Endothelial cell of umbilical vein (primary cell): Measurements from ENCODE around the gene AHRR. TPM values are rescaled to one million over a fixed set of nuclear protein-coding genes. Genes with fewer than 3 reads are reported as not detected.

ENCODE experiments used
- BruUV-seq: library from RNA; stranded (reverse); fragments of 400-500 nt; replicated peaks from 2 replicates; lab custom pipeline; 2021; lab: Mats Ljungman, UMichigan
- CTCF ChIA-PET: fragments of 300-600, 350-600 bp; sonication (Branson Sonifier 250); formaldehyde crosslinking; loops from one replicate; lab custom pipeline; 2021; ENCODE audit warnings: antibody characterized with exemption, inconsistent platforms; lab: Charles Lee
- POLR2A ChIA-PET: fragments of 300-600, 350-600 bp; sonication (Branson Sonifier 250); formaldehyde crosslinking; loops from one replicate; lab custom pipeline; 2021; ENCODE audit warnings: antibody characterized with exemption, inconsistent platforms; lab: Charles Lee
- DNase-seq: peaks from one replicate; pipeline ENCODE4 v3.0.0-alpha.2; 2011; ENCODE audit warnings: low read depth, low spot score
- FAIRE-seq: peaks from 2 replicates; lab custom pipeline; 2011; peaks lifted over from hg19 to GRCh38; lab: Jason Lieb, UNC
- H2AFZ ChIP-seq: 2 replicates; pipeline ENCODE4 v1.6.0; 2012; ENCODE audit warnings: low read depth, low read length, control low read depth, inconsistent platforms
- H3K27ac ChIP-seq: 2 replicates; pipeline ENCODE4 v1.5.1; 2011; ENCODE audit warnings: low read depth, mild to moderate bottlenecking, control low read depth, low read length, moderate library complexity; ENCODE audit not compliant: insufficient read depth
- H3K27me3 ChIP-seq, 2 experiments: 2 replicates each; pipeline versions ENCODE4 v1.6.0 to v1.6.1; 2011; ENCODE audit warnings: low read length in 2 of 2, mixed read lengths in 1 of 2; ENCODE audit not compliant: control insufficient read depth in 2 of 2, insufficient read depth in 2 of 2
- H3K36me3 ChIP-seq, 2 experiments: 2 replicates in 1 of 2; 3 replicates in 1 of 2; pipeline ENCODE4 v1.5.1; 2011; ENCODE audit warnings: low read length in 2 of 2, mild to moderate bottlenecking in 1 of 2, moderate library complexity in 1 of 2; ENCODE audit not compliant: control insufficient read depth in 2 of 2, insufficient read depth in 2 of 2; ENCODE audit errors: extremely low read depth in 1 of 2
- H3K4me1 ChIP-seq: 3 replicates; pipeline ENCODE4 v1.5.1; 2011; ENCODE audit warnings: mild to moderate bottlenecking, low read length; ENCODE audit not compliant: control insufficient read depth, insufficient read depth; ENCODE audit errors: extremely low read depth
- H3K4me2 ChIP-seq: 2 replicates; pipeline ENCODE4 v1.6.1; 2011; ENCODE audit warnings: low read length, control low read depth, mixed read lengths; ENCODE audit not compliant: insufficient read depth
- H3K4me3 ChIP-seq, 3 experiments: fragments of 200-600 bp in 1 of 3; sonication (generic), shearing (Covaris generic) in 1 of 3; replicated peaks in 1 of 3; 2 replicates each; pipeline ENCODE4 v1.5.1; 2011 to 2016; ENCODE audit warnings: control low read depth in 3 of 3, low read length in 3 of 3, mild to moderate bottlenecking in 2 of 3, inconsistent platforms in 1 of 3, low read depth in 1 of 3, moderate library complexity in 1 of 3; ENCODE audit not compliant: insufficient read depth in 1 of 3
- H3K79me2 ChIP-seq: 2 replicates; pipeline ENCODE4 v1.6.0; 2012; ENCODE audit warnings: low read length, inconsistent platforms; ENCODE audit not compliant: control insufficient read depth, insufficient read depth
- H3K9ac ChIP-seq: replicated peaks from 2 replicates; pipeline ENCODE3; 2011; ENCODE audit warnings: low read length, control low read depth; ENCODE audit not compliant: insufficient read depth; ENCODE audit errors: extremely low read depth
- H3K9me1 ChIP-seq: replicated peaks from 3 replicates; pipeline ENCODE4 v1.6.0; 2011; ENCODE audit warnings: mild to moderate bottlenecking, low read length; ENCODE audit not compliant: control insufficient read depth, insufficient read depth; ENCODE audit errors: extremely low read depth
- H3K9me3 ChIP-seq: replicated peaks from 2 replicates; pipeline ENCODE4 v1.5.1; 2012; ENCODE audit warnings: low read length, inconsistent platforms; ENCODE audit not compliant: control insufficient read depth, insufficient read depth
- H4K20me1 ChIP-seq: replicated peaks from 2 replicates; pipeline ENCODE3; 2011; ENCODE audit warnings: mild to moderate bottlenecking, low read length; ENCODE audit not compliant: control insufficient read depth, insufficient read depth; ENCODE audit errors: extremely low read depth
- CTCF ChIP-seq, 2 donors: IDR thresholded peaks; 1 replicate in 1 of 2; 2 replicates in 1 of 2; pipeline ENCODE4 v1.5.1; 2011; ENCODE audit warnings: low read length in 2 of 2, mild to moderate bottlenecking in 2 of 2, moderate library complexity in 2 of 2, control low read depth in 1 of 2, inconsistent platforms in 1 of 2, low read depth in 1 of 2; ENCODE audit not compliant: insufficient read depth in 1 of 2; ENCODE audit errors: extremely low read depth in 1 of 2
- EZH2 ChIP-seq: IDR thresholded peaks from 2 replicates; pipeline ENCODE4 v1.6.1; 2012; ENCODE audit warnings: borderline replicate concordance, low read depth, mild to moderate bottlenecking, moderate library complexity, low read length, inconsistent platforms; ENCODE audit not compliant: severe bottlenecking
- FOS ChIP-seq: IDR thresholded peaks from 2 replicates; pipeline ENCODE4 v1.6.1; 2011; ENCODE audit warnings: mild to moderate bottlenecking, low read length, moderate library complexity, borderline replicate concordance; ENCODE audit not compliant: insufficient read depth
- GATA2 ChIP-seq: IDR thresholded peaks from 2 replicates; pipeline ENCODE4 v1.7.0; 2011; ENCODE audit warnings: low read depth, mild to moderate bottlenecking, moderate library complexity, mixed read lengths, low read length; ENCODE audit not compliant: insufficient read length, insufficient read depth
- MYC ChIP-seq: IDR thresholded peaks from one replicate; pipeline ENCODE4 v1.6.1; 2011; ENCODE audit warnings: mild to moderate bottlenecking, low read depth, low read length
- dilution Hi-C: fragments of 300-500 bp; cut with MboI; formaldehyde crosslinking; loops from one replicate; pipeline ENCODE4 v1.15.0; 2019; ENCODE audit warnings: low sequenced_read_pairs; ENCODE audit not compliant: extremely low pct_ligation_motif_present
- intact Hi-C: fragments of 100-400 bp; cut with micrococcal nuclease; formaldehyde crosslinking; loops from one replicate; pipeline ENCODE4 v1.10.0; 2022
- polyA plus RNA-seq, 4 experiments: library from polyadenylated mRNA; depleted of rRNA in 3 of 4; stranded (reverse) in 3 of 4; unstranded in 1 of 4; fragments of >200 nt; gene quantifications; 2 replicates each; pipeline versions ENCODE4 v1.2.1 to v1.2.3, GENCODE V29; 2011 to 2012; ENCODE audit warnings: missing spikeins in 1 of 4
- total RNA-seq: library from RNA; stranded (reverse); gene quantifications from 2 replicates; pipeline ENCODE4 v1.2.3, GENCODE V29; 2021

The AHRR gene
- total and polyA plus RNA-seq, 2 donors (not counting 3 experiments of a cell fraction or from before 2014, with no cell fraction given) = 3.1 to 7.3 TPM

- ChIA-PET CTCF (interaction anchor here (1.2 kb wide), 1 partner anchor 112 kb away, joined by 3 read pairs; no protein-coding TSS in a partner anchor), POLR2A (no interaction called here)
- no peak overlapping the region for H3K4me2 ChIP-seq
- H3K4me1 ChIP-seq = peaks cover 17% of the 10 kb centered on the region
- H3K36me3 ChIP-seq = peaks cover 0 to 18% of the 10 kb centered on the region in 2 experiments
- no peak overlapping the region for H3K4me3 ChIP-seq
- H3K9me3 ChIP-seq = no peaks in the 10 kb centered on the region
- DNase-seq (no peak), FAIRE-seq (no peak)
- H3K9ac ChIP-seq = no peak overlapping the region
- no peaks in the 10 kb centered on the region for H3K9me1 ChIP-seq
- no peaks in the 10 kb centered on the region for H3K27me3 ChIP-seq
- no peak overlapping the region for H2AFZ ChIP-seq
- H3K79me2 ChIP-seq = peaks cover 10% of the 10 kb centered on the region
- intact Hi-C loops = loop anchor here (10.0 kb wide), 1 partner anchor 361 kb away; no protein-coding TSS in a partner anchor
- dilution Hi-C loops = no loop called here
- TF ChIP-seq EZH2 = no peak
- TF ChIP-seq FOS = no peak
- TF ChIP-seq GATA2 = no peak
- TF ChIP-seq MYC = no peak
- no peak for TF ChIP-seq CTCF (IDR thresholded peaks at IDR 0.05; ENCODE audit: extremely low read depth in 1 of 2, insufficient read depth in 1 of 2, low read depth in 1 of 2, low read length in 2 of 2)
- BruUV-seq = no TSS peak
- no peak overlapping the region for H3K27ac ChIP-seq
- no peaks in the 10 kb centered on the region for H4K20me1 ChIP-seq
These were observed 7.6 kb upstream of the AHRR start for GRCh38 chr5:313806-314376.
